Osteoblast (primary cell): ENCODE data around the gene FIP1L1. TPM values are rescaled to one million over a fixed set of nuclear protein-coding genes. Genes with fewer than 3 reads are reported as not detected.
A peak's percentile ranks its signal among the peaks of the same experiment; 100 is the strongest.

ENCODE experiments used
- DNase-seq: peaks from one replicate; pipeline ENCODE4 v3.0.0; 2011; ENCODE audit warnings: low spot score, mixed read lengths; ENCODE audit not compliant: insufficient read length; ENCODE audit errors: missing footprints
- H2AFZ ChIP-seq: 2 replicates; pipeline ENCODE4 v1.6.0; 2011; ENCODE audit warnings: mild to moderate bottlenecking, low read length
- H3K27ac ChIP-seq: 2 replicates; pipeline ENCODE4 v1.5.1; 2011; ENCODE audit warnings: mild to moderate bottlenecking, low read depth, low read length, moderate library complexity
- H3K27me3 ChIP-seq: 2 replicates; pipeline ENCODE4 v1.6.0; 2012; ENCODE audit warnings: mild to moderate bottlenecking, control low read depth, inconsistent platforms, low read length, moderate library complexity; ENCODE audit not compliant: insufficient read depth
- H3K36me3 ChIP-seq: 2 replicates; pipeline ENCODE4 v1.5.1; 2011; ENCODE audit warnings: mild to moderate bottlenecking, low read length, control low read depth, moderate library complexity; ENCODE audit not compliant: insufficient read depth
- H3K4me1 ChIP-seq: 2 replicates; pipeline ENCODE4 v1.5.1; 2011; ENCODE audit warnings: mild to moderate bottlenecking, low read length, control low read depth, moderate library complexity; ENCODE audit not compliant: insufficient read depth
- H3K4me2 ChIP-seq: 2 replicates; pipeline ENCODE4 v1.6.0; 2011; ENCODE audit warnings: mild to moderate bottlenecking, low read length; ENCODE audit not compliant: insufficient read depth
- H3K4me3 ChIP-seq: fragments of 200-600 bp; sonication (generic); 3 replicates; pipeline ENCODE4 v1.5.1; 2012; ENCODE audit warnings: mild to moderate bottlenecking, low read length, inconsistent platforms; ENCODE audit not compliant: insufficient read depth
- H3K79me2 ChIP-seq: 2 replicates; pipeline ENCODE4 v1.6.0; 2012; ENCODE audit warnings: mild to moderate bottlenecking, low read length, control low read depth, inconsistent platforms; ENCODE audit not compliant: insufficient read depth
- H3K9me3 ChIP-seq: 2 replicates; pipeline ENCODE4 v1.5.1; 2011; ENCODE audit warnings: low read depth, low read length, control low read depth
- H4K20me1 ChIP-seq: 2 replicates; pipeline ENCODE4 v1.6.0; 2012; ENCODE audit warnings: mild to moderate bottlenecking, low read length, control low read depth; ENCODE audit not compliant: insufficient read depth
- CTCF ChIP-seq: IDR thresholded peaks from 2 replicates; pipeline ENCODE4 v1.5.1; 2011; ENCODE audit warnings: mild to moderate bottlenecking, low read depth, low read length, moderate library complexity; ENCODE audit errors: extremely low read depth
- total RNA-seq: library from RNA; depleted of rRNA; stranded (reverse); fragments of >200 nt; gene quantifications from 2 replicates; pipeline ENCODE4 v1.2.3, GENCODE V29; 2012

Gene FIP1L1
- total RNA-seq, 1 donor = 78.2 TPM

GRCh38 chr4:53444954-53445353, 67.5 kb downstream of the FIP1L1 start:
- Histone ChIP-seq H3K27me3 (no peaks in the 10 kb centered on the region), H3K4me2 (no peak overlapping the region), H3K79me2 (peaks cover 36% of the 10 kb centered on the region), H2AFZ (no peak overlapping the region), H4K20me1 (no peaks in the 10 kb centered on the region), H3K4me1 (no peaks in the 10 kb centered on the region), H3K27ac (no peak overlapping the region), H3K4me3 (no peak overlapping the region), H3K9me3 (no peaks in the 10 kb centered on the region), H3K36me3 (peaks cover 48% of the 10 kb centered on the region)
- TF ChIP-seq CTCF = no peak
- no peak for DNase-seq

GRCh38 chr4:53450773-53451172, 73.3 kb downstream of the FIP1L1 start:
- no peak for DNase-seq
- no peaks in the 10 kb centered on the region for H3K4me1 ChIP-seq
- peaks cover 19% of the 10 kb centered on the region for H3K79me2 ChIP-seq
- H3K36me3 ChIP-seq = peaks cover 35% of the 10 kb centered on the region
- no peak overlapping the region for H3K4me3 ChIP-seq
- H4K20me1 ChIP-seq = no peaks in the 10 kb centered on the region
- H3K27ac ChIP-seq = peak overlapping the region; percentile 9
- H3K27me3 ChIP-seq = no peaks in the 10 kb centered on the region
- H3K9me3 ChIP-seq = no peaks in the 10 kb centered on the region
- no peak overlapping the region for H3K4me2 ChIP-seq
- TF ChIP-seq CTCF = no peak
- no peak overlapping the region for H2AFZ ChIP-seq

GRCh38 chr4:53453385-53453784, 75.9 kb downstream of the FIP1L1 start:
- no peaks in the 10 kb centered on the region for H3K27me3 ChIP-seq
- no peaks in the 10 kb centered on the region for H4K20me1 ChIP-seq
- H3K79me2 ChIP-seq = peaks cover 16% of the 10 kb centered on the region
- H2AFZ ChIP-seq = no peak overlapping the region
- H3K4me1 ChIP-seq = no peaks in the 10 kb centered on the region
- peak overlapping the region; percentile 7 for H3K27ac ChIP-seq
- H3K9me3 ChIP-seq = no peaks in the 10 kb centered on the region
- no peak overlapping the region for H3K4me3 ChIP-seq
- no peak for TF ChIP-seq CTCF
- H3K4me2 ChIP-seq = no peak overlapping the region
- DNase-seq = no peak
- H3K36me3 ChIP-seq = peaks cover 29% of the 10 kb centered on the region

- peaks cover 32% of the 10 kb centered on the region for H3K36me3 ChIP-seq
These were observed 78.3 kb downstream of the FIP1L1 start for GRCh38 chr4:53455766-53456165.

More at GRCh38 chr4:53455766-53456165, 78.3 kb downstream of the FIP1L1 start:
- no peaks in the 10 kb centered on the region for H3K9me3 ChIP-seq
- H3K4me2 ChIP-seq = no peak overlapping the region
- peaks cover 11% of the 10 kb centered on the region for H3K4me1 ChIP-seq
- H3K4me3 ChIP-seq = no peak overlapping the region
- no peaks in the 10 kb centered on the region for H3K27me3 ChIP-seq
- peaks cover 6% of the 10 kb centered on the region for H3K79me2 ChIP-seq
- no peak for TF ChIP-seq CTCF
- no peak for DNase-seq
- H3K27ac ChIP-seq = no peak overlapping the region
- H2AFZ ChIP-seq = no peak overlapping the region
- no peaks in the 10 kb centered on the region for H4K20me1 ChIP-seq
